ENCODE measurements around the gene CTXND2.
"Not testable (repeated sequence)": the region's sequence is repeated elsewhere in the genome, so short reads cannot be mapped to it uniquely, and the experiment has no call there.

CTXND2 gene

DNA sequence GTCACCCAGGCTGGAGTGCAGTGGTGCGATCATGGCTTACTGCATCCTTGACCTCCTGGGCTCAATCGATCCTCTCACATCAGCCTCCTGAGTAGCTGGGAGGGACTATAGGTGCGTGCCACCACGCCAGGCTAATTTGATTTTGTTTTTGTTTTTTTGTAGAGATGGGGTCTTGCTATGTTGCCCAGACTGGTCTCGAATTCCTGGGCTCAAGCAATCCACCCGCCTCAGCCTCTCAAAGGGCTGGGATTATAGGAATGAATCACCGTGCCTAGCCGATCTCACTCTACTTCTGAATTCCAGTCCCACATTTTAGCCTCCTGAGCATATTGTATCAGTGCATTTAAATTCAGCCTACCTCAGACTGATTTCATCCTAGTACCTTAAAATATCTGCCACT lies 1.8 kb downstream of the CTXND2 start:
- Histone ChIP-seq H3K36me3 (ENCODE audit: control insufficient read depth in 1 of 2, insufficient read depth in 2 of 2, low read length in 2 of 2) (no peaks in the 10 kb centered on the region), H3K27me3 (ENCODE audit: control insufficient read depth in 1 of 2, insufficient read depth in 2 of 2, low read length in 2 of 2) (no peaks in the 10 kb centered on the region), H3K27ac (ENCODE audit: low read depth, low read length) (no peak overlapping the region), H3K4me1 (ENCODE audit: control insufficient read depth in 1 of 2, insufficient read depth in 2 of 2, low read length in 2 of 2) (no peaks in the 10 kb centered on the region), H3K9me3 (ENCODE audit: control insufficient read depth in 1 of 2, low read length in 2 of 2) (no peaks in the 10 kb centered on the region), H3K9ac (ENCODE audit: low read depth in 1 of 2, low read length in 2 of 2) (no peak overlapping the region), H3K4me3 (ENCODE audit: low read depth in 1 of 2, low read length in 2 of 2) (no peak overlapping the region)

DNA sequence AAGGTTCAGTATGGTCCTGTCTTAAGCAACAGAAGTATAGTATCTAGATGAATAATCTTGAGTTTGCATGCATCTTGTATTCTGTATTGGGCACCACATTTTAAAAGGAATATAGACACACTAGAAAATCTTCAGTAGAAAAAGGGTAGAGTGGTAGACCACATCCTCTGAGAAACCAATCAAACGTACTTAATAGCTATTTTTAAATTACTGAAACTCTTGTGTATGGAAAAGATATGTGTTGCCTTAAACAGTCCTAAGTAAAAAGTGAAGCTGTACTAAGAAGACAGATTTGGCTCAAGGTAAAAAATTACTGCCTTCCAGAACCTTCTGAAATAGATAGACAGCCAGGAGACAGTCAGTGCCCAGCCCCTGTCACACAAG lies 3.1 kb downstream of the CTXND2 start:
- Histone ChIP-seq H3K4me3 (ENCODE audit: low read depth in 1 of 2, low read length in 2 of 2) (no peak overlapping the region), H3K9ac (ENCODE audit: low read depth in 1 of 2, low read length in 2 of 2) (no peak overlapping the region), H3K27ac (ENCODE audit: low read depth, low read length) (no peak overlapping the region), H3K9me3 (ENCODE audit: control insufficient read depth in 1 of 2, low read length in 2 of 2) (no peaks in the 10 kb centered on the region), H3K27me3 (ENCODE audit: control insufficient read depth in 1 of 2, insufficient read depth in 2 of 2, low read length in 2 of 2) (no peaks in the 10 kb centered on the region), H3K4me1 (ENCODE audit: control insufficient read depth in 1 of 2, insufficient read depth in 2 of 2, low read length in 2 of 2) (no peaks in the 10 kb centered on the region), H3K36me3 (ENCODE audit: control insufficient read depth in 1 of 2, insufficient read depth in 2 of 2, low read length in 2 of 2) (no peaks in the 10 kb centered on the region)

DNA sequence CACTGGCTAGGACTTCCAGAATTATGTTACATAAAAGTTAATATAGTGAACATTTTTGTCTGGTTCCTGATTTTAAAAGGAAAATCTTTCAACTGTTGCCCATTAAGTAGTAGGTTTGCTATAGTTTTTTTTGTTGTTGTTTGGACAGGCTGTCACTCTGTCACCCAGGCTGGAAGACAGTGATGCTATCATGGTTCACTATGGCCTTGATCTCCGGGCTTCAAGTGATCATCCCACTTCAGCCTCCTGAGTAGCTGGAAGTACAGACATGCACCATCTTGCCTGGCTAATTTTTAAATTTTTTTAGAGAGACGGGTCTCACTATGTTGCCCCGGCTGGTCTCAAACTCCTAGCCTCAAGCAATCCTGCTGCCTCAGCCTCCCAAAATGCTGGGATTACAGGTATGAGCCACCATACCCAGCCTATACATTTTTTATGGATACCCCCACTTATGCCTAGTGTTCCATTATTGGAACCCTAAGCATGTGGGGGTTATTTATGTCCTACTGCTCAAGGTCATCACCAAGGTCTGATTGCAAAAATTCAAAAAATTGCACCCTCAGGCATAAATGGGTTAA lies 6.5 kb downstream of the CTXND2 start:
- H3K4me3 ChIP-seq (ENCODE audit: low read depth in 1 of 2, low read length in 2 of 2): no peak overlapping the region
- H3K9ac ChIP-seq (ENCODE audit: low read depth in 1 of 2, low read length in 2 of 2): no peak overlapping the region
- H3K4me1 ChIP-seq (ENCODE audit: control insufficient read depth in 1 of 2, insufficient read depth in 2 of 2, low read length in 2 of 2): no peaks in the 10 kb centered on the region
- H3K9me3 ChIP-seq (ENCODE audit: control insufficient read depth in 1 of 2, low read length in 2 of 2): no peaks in the 10 kb centered on the region
- H3K27ac ChIP-seq (ENCODE audit: low read depth, low read length): no peak overlapping the region
- H3K36me3 ChIP-seq (ENCODE audit: control insufficient read depth in 1 of 2, insufficient read depth in 2 of 2, low read length in 2 of 2): no peaks in the 10 kb centered on the region
- peaks cover 0 to 4% of the 10 kb centered on the region in 2 donors for H3K27me3 ChIP-seq (ENCODE audit: control insufficient read depth in 1 of 2, insufficient read depth in 2 of 2, low read length in 2 of 2)

DNA sequence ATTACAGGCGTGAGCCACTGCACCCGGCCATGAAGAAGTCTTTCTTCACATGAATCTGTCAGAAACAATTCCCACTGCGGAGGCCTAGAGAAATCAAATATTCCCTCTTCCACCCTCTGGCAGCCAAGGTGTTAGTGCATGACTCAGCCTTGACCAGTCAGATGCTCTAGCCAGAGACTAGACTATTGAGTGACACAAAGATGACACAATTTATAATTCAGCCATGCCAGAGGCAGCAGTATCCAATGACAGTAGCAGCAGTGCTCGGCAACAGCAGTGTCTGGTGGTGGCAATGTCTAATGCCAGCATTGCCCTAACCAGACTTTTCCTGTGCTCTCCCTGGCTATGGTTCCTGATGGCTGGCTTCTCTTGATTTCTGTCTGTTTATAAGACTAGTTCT lies 8.7 kb downstream of the CTXND2 start:
- Histone ChIP-seq H3K4me1 (ENCODE audit: control insufficient read depth in 1 of 2, insufficient read depth in 2 of 2, low read length in 2 of 2) (no peaks in the 10 kb centered on the region), H3K9ac (ENCODE audit: low read depth in 1 of 2, low read length in 2 of 2) (no peak overlapping the region), H3K9me3 (ENCODE audit: control insufficient read depth in 1 of 2, low read length in 2 of 2) (no peaks in the 10 kb centered on the region), H3K27ac (ENCODE audit: low read depth, low read length) (no peak overlapping the region), H3K36me3 (ENCODE audit: control insufficient read depth in 1 of 2, insufficient read depth in 2 of 2, low read length in 2 of 2) (no peaks in the 10 kb centered on the region), H3K4me3 (ENCODE audit: low read depth in 1 of 2, low read length in 2 of 2) (no peak overlapping the region), H3K27me3 (ENCODE audit: control insufficient read depth in 1 of 2, insufficient read depth in 2 of 2, low read length in 2 of 2) (peaks cover 0 to 4% of the 10 kb centered on the region in 2 donors)

DNA sequence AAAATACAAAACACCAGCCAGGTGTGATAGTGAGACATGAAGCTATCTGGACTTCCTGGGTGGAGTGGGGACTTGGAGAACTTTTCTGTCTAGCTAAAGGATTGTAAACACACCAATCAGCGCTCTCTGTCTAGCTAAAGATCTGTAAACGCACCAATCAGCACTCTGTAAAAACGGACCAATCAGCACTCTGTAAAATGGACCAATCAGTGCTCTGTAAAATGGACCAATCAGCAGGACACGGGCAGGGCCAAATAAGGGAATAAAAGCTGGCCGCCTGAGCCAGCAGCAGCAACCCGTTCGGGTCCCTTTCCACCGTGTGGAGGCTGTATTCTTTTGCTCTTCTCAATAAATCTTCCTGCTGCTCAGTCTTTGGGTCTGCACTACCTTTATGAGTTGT lies 12.9 kb downstream of the CTXND2 start:
- H3K27me3 ChIP-seq (ENCODE audit: control insufficient read depth in 1 of 2, insufficient read depth in 2 of 2, low read length in 2 of 2); H3K27ac ChIP-seq (ENCODE audit: low read depth, low read length); H3K4me3 ChIP-seq (ENCODE audit: low read depth in 1 of 2, low read length in 2 of 2); H3K36me3 ChIP-seq (ENCODE audit: control insufficient read depth in 1 of 2, insufficient read depth in 2 of 2, low read length in 2 of 2); H3K9me3 ChIP-seq (ENCODE audit: control insufficient read depth in 1 of 2, low read length in 2 of 2); H3K9ac ChIP-seq (ENCODE audit: low read depth in 1 of 2, low read length in 2 of 2); H3K4me1 ChIP-seq (ENCODE audit: control insufficient read depth in 1 of 2, insufficient read depth in 2 of 2, low read length in 2 of 2): not testable (repeated sequence)

DNA sequence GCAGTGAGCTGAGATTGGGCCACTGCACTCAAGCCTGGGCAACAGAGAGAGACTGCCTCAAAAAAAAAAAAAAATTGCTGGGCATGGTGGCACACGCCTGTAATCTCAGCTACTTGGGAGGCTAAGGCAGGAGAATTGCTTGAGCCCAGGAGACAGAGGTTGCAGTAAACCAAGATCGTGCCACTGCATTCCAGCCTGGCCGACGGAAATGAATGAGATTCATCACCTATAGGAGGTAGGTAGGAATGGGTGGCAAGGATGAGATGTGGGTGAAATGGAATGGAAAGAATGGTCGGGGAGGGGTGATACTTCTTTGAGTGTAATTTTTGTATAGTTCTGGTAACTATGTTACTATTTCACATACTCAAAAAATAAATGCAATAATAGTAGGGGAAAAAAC lies 15.4 kb downstream of the CTXND2 start:
- no peaks in the 10 kb centered on the region for H3K4me1 ChIP-seq (ENCODE audit: control insufficient read depth in 1 of 2, insufficient read depth in 2 of 2, low read length in 2 of 2)
- no peak overlapping the region for H3K4me3 ChIP-seq (ENCODE audit: low read depth in 1 of 2, low read length in 2 of 2)
- no peak overlapping the region for H3K27ac ChIP-seq (ENCODE audit: low read depth, low read length)
- no peak overlapping the region for H3K9ac ChIP-seq (ENCODE audit: low read depth in 1 of 2, low read length in 2 of 2)
- no peaks in the 10 kb centered on the region for H3K9me3 ChIP-seq (ENCODE audit: control insufficient read depth in 1 of 2, low read length in 2 of 2)
- H3K36me3 ChIP-seq (ENCODE audit: control insufficient read depth in 1 of 2, insufficient read depth in 2 of 2, low read length in 2 of 2): no peaks in the 10 kb centered on the region
- H3K27me3 ChIP-seq (ENCODE audit: control insufficient read depth in 1 of 2, insufficient read depth in 2 of 2, low read length in 2 of 2): no peaks in the 10 kb centered on the region

DNA sequence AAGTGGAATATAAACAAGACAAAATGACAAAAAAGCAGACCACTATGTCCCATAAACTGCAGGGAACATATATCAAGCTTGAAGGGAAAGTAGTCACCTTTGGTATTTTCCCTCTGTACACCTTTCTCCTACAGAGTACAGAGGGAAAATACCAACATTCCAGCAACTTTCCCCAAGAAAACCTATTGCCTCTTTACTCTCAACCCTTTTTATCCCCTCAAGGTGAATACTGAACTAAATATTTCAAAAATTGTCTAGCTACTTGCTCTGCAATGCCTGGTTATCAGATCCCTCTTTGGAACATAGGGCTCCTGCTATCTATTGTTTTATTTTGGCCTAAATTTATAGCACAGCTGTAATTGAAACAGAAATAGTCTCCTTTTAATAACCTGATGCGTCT lies 15.8 kb downstream of the CTXND2 start:
- Histone ChIP-seq H3K4me3 (ENCODE audit: low read depth in 1 of 2, low read length in 2 of 2) (no peak overlapping the region), H3K36me3 (ENCODE audit: control insufficient read depth in 1 of 2, insufficient read depth in 2 of 2, low read length in 2 of 2) (no peaks in the 10 kb centered on the region), H3K27me3 (ENCODE audit: control insufficient read depth in 1 of 2, insufficient read depth in 2 of 2, low read length in 2 of 2) (no peaks in the 10 kb centered on the region), H3K27ac (ENCODE audit: low read depth, low read length) (no peak overlapping the region), H3K9me3 (ENCODE audit: control insufficient read depth in 1 of 2, low read length in 2 of 2) (no peaks in the 10 kb centered on the region), H3K4me1 (ENCODE audit: control insufficient read depth in 1 of 2, insufficient read depth in 2 of 2, low read length in 2 of 2) (no peaks in the 10 kb centered on the region), H3K9ac (ENCODE audit: low read depth in 1 of 2, low read length in 2 of 2) (no peak overlapping the region)

DNA sequence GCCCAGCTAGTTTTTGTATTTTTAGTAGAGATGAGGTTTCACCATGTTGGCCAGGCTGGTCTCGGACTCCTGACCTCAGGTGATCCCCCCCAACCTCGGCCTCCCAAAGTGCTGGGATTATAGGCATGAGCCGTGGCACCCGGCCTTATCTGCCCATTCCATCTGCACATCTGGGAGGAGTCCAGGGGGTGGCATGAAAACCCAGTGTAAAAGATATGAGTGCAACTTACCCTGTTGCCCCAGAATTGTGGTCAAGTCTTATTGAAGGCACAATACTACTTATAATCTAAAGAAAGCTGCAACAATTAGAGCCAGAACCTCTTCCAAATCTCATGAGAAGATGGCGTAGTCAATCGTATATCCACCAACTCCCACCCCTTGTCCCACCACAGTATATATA lies 18.4 kb downstream of the CTXND2 start:
- H3K4me1 ChIP-seq (ENCODE audit: control insufficient read depth in 1 of 2, insufficient read depth in 2 of 2, low read length in 2 of 2): no peaks in the 10 kb centered on the region
- H3K9ac ChIP-seq (ENCODE audit: low read depth in 1 of 2, low read length in 2 of 2): no peak overlapping the region
- H3K4me3 ChIP-seq (ENCODE audit: low read depth in 1 of 2, low read length in 2 of 2): no peak overlapping the region
- no peaks in the 10 kb centered on the region for H3K36me3 ChIP-seq (ENCODE audit: control insufficient read depth in 1 of 2, insufficient read depth in 2 of 2, low read length in 2 of 2)
- no peak overlapping the region for H3K27ac ChIP-seq (ENCODE audit: low read depth, low read length)
- H3K27me3 ChIP-seq (ENCODE audit: control insufficient read depth in 1 of 2, insufficient read depth in 2 of 2, low read length in 2 of 2): no peaks in the 10 kb centered on the region
- no peaks in the 10 kb centered on the region for H3K9me3 ChIP-seq (ENCODE audit: control insufficient read depth in 1 of 2, low read length in 2 of 2)

DNA sequence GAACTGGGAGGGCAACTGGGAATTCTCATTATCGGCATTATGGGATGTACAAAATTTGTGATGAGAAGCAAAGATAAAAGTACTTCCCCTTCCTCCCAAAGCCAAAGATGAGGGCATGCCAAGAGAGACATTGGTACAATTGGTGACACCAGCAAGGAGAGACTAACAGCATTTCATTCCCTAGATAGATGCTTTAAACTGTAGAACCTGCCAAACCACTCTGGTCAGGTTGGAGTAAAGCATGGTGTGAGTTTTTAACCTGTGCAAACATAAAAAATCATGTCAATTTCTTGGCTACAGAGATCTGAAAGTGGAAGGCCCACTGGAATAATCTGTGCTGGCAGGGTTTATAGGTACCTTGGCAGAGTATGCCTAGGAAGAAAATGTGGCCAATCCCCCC lies 19.4 kb downstream of the CTXND2 start:
- no peak overlapping the region for H3K4me3 ChIP-seq (ENCODE audit: low read depth in 1 of 2, low read length in 2 of 2)
- no peaks in the 10 kb centered on the region for H3K36me3 ChIP-seq (ENCODE audit: control insufficient read depth in 1 of 2, insufficient read depth in 2 of 2, low read length in 2 of 2)
- no peaks in the 10 kb centered on the region for H3K4me1 ChIP-seq (ENCODE audit: control insufficient read depth in 1 of 2, insufficient read depth in 2 of 2, low read length in 2 of 2)
- no peak overlapping the region for H3K9ac ChIP-seq (ENCODE audit: low read depth in 1 of 2, low read length in 2 of 2)
- no peak overlapping the region for H3K27ac ChIP-seq (ENCODE audit: low read depth, low read length)
- no peaks in the 10 kb centered on the region for H3K27me3 ChIP-seq (ENCODE audit: control insufficient read depth in 1 of 2, insufficient read depth in 2 of 2, low read length in 2 of 2)
- no peaks in the 10 kb centered on the region for H3K9me3 ChIP-seq (ENCODE audit: control insufficient read depth in 1 of 2, low read length in 2 of 2)

DNA sequence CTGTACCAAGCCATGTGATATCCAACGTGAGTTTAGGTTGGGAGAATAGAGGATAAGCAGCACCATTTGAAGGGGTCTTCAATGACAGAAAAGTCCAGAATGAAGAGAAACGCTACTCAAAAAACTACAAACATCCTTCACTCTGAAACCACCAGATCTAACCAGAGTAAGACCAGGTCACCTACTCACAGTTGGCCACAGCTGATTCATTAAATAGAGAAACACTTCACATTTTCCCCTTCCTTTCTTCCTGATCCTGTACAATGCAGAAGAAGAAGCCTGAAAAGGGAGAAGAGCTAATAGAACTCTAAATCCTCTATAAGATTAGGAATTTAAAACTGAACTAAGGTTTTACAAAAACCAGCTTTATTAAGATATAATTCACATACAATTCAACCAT lies 19.9 kb downstream of the CTXND2 start:
- Histone ChIP-seq H3K9ac (ENCODE audit: low read depth in 1 of 2, low read length in 2 of 2) (no peak overlapping the region), H3K4me3 (ENCODE audit: low read depth in 1 of 2, low read length in 2 of 2) (no peak overlapping the region), H3K27me3 (ENCODE audit: control insufficient read depth in 1 of 2, insufficient read depth in 2 of 2, low read length in 2 of 2) (no peaks in the 10 kb centered on the region), H3K9me3 (ENCODE audit: control insufficient read depth in 1 of 2, low read length in 2 of 2) (no peaks in the 10 kb centered on the region), H3K36me3 (ENCODE audit: control insufficient read depth in 1 of 2, insufficient read depth in 2 of 2, low read length in 2 of 2) (no peaks in the 10 kb centered on the region), H3K4me1 (ENCODE audit: control insufficient read depth in 1 of 2, insufficient read depth in 2 of 2, low read length in 2 of 2) (no peaks in the 10 kb centered on the region), H3K27ac (ENCODE audit: low read depth, low read length) (no peak overlapping the region)

DNA sequence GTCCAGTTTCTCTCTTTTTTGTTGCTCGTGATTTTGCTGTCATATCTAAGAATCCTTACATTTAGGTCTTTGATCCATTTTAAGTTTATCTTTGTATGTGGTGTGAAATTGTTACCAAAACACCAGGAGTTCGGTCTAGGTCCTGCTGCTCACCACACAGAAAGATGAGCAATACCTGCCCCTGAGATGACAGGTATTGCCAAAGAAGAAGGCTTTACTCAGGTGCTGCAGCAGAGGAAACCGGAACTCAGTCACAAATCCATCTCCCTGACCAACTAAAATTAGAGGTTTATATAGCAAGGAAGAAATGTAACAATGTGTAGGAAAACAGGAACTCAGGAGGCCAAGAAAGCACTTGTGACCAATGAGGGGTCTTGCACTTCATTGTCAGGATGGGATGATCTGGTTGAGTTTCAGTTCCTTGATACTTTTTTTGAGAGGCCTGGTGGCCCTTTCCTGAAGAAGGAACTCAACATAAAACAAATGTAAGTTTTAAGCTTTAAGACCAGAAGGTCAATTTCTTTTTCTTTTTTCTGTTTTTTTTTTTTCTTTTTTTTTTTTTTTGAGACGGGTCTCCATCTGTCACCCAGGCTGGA lies 22.7 kb downstream of the CTXND2 start:
- no peaks in the 10 kb centered on the region for H3K27me3 ChIP-seq (ENCODE audit: control insufficient read depth in 1 of 2, insufficient read depth in 2 of 2, low read length in 2 of 2)
- H3K36me3 ChIP-seq (ENCODE audit: control insufficient read depth in 1 of 2, insufficient read depth in 2 of 2, low read length in 2 of 2): no peaks in the 10 kb centered on the region
- H3K9me3 ChIP-seq (ENCODE audit: control insufficient read depth in 1 of 2, low read length in 2 of 2): no peaks in the 10 kb centered on the region
- no peak overlapping the region for H3K4me3 ChIP-seq (ENCODE audit: low read depth in 1 of 2, low read length in 2 of 2)
- no peaks in the 10 kb centered on the region for H3K4me1 ChIP-seq (ENCODE audit: control insufficient read depth in 1 of 2, insufficient read depth in 2 of 2, low read length in 2 of 2)
- no peak overlapping the region for H3K9ac ChIP-seq (ENCODE audit: low read depth in 1 of 2, low read length in 2 of 2)
- H3K27ac ChIP-seq (ENCODE audit: low read depth, low read length): no peak overlapping the region

All from duodenal mucosa (tissue), 2 donors.